H1 (cell line): ENCODE data around the gene WWC1.

Experiments used
- ASH2L ChIP-seq: fragments of 200-600, 300-600 bp; sonication (generic); IDR thresholded peaks from one replicate; pipeline ENCODE4 v1.7.1; 2017; ENCODE audit warnings: low read length
- JUN ChIP-seq: IDR thresholded peaks from 2 replicates; pipeline ENCODE4 v1.6.1; 2011; ENCODE audit warnings: low read depth, mild to moderate bottlenecking, improper control_type of control experiment, low read length
- POLR2A ChIP-seq, 2 experiments: IDR thresholded peaks; 1 replicate in 1 of 2; 2 replicates in 1 of 2; pipeline ENCODE4 v1.6.1; 2011; ENCODE audit warnings: low read depth in 2 of 2, low read length in 2 of 2, mild to moderate bottlenecking in 2 of 2; ENCODE audit errors: control extremely low read depth in 1 of 2
- RAD21 ChIP-seq, 2 experiments: IDR thresholded peaks in 1 of 2; conservative IDR thresholded peaks in 1 of 2; 2 replicates each; pipeline ENCODE4 v1.6.1; 2011; ENCODE audit warnings: low read depth in 2 of 2, low read length in 2 of 2, improper control_type of control experiment in 1 of 2, inconsistent platforms in 1 of 2, mild to moderate bottlenecking in 1 of 2, moderate library complexity in 1 of 2
- SUZ12 ChIP-seq: fragments of 200-600 bp; sonication (generic); IDR thresholded peaks from 2 replicates; pipeline ENCODE4 v1.6.1; 2012; ENCODE audit warnings: mild to moderate bottlenecking, inconsistent platforms, low read length, moderate library complexity, mixed read lengths
- TAF1 ChIP-seq: IDR thresholded peaks from 2 replicates; pipeline ENCODE4 v1.6.1; 2011; ENCODE audit warnings: mild to moderate bottlenecking, low read depth, low read length
- YY1 ChIP-seq: IDR thresholded peaks from 2 replicates; pipeline ENCODE4 v1.6.1; 2011; ENCODE audit warnings: low read depth, mild to moderate bottlenecking, low read length
- TF ChIP-seq, protein P1 (sequence below), 3 experiments: IDR thresholded peaks; 1 replicate in 2 of 3; 2 replicates in 1 of 3; pipeline versions ENCODE4 v1.5.1 to v1.6.1; 2011; ENCODE audit warnings: low read length in 3 of 3, mild to moderate bottlenecking in 3 of 3, inconsistent platforms in 2 of 3, low read depth in 1 of 3, moderate library complexity in 1 of 3; ENCODE audit not compliant: insufficient read depth in 1 of 3; ENCODE audit errors: control extremely low read depth in 1 of 3

DNA sequence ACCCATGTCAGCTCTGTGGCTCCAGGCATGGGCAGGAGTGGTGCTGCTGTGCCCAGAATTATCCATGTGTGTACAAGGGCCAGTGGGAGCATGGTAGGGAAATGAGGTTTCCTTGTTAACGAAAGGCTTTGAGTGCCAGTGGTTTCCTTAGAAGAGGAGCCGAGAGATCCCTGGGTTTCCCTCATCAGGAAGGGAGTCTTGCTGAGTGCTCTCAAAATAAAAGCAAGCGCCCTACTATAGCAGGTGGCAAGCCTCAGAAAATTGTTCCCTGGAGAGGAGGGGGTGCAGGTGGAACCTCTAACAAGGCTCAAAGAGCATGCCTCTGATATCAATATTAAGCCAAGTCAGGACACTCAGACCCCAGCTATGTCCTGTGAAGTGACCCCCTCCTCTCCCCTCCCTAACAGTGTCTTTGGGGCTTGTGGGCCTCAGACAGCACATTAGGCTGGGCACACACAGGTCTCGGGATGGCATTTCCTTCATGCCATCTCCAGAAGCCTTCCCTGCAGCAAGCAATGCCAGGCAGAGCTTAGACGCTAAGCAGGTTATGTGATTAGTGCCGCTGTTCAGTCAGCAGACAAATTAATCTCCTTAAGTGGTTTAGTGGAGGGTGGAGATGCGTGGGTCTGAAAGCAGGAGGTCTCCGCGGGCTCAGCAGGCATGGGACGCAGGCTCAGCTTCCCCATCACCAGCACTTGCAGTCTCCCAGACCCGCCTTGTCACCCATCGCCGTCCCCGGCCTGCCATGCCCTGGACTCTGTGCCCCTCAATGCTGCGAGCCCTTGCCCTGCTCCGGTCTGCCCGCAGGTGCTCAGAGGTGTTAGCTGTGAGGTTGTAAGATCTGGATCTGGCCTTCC is 134.8 kb downstream of the WWC1 start:
- TF ChIP-seq, protein P1, sequence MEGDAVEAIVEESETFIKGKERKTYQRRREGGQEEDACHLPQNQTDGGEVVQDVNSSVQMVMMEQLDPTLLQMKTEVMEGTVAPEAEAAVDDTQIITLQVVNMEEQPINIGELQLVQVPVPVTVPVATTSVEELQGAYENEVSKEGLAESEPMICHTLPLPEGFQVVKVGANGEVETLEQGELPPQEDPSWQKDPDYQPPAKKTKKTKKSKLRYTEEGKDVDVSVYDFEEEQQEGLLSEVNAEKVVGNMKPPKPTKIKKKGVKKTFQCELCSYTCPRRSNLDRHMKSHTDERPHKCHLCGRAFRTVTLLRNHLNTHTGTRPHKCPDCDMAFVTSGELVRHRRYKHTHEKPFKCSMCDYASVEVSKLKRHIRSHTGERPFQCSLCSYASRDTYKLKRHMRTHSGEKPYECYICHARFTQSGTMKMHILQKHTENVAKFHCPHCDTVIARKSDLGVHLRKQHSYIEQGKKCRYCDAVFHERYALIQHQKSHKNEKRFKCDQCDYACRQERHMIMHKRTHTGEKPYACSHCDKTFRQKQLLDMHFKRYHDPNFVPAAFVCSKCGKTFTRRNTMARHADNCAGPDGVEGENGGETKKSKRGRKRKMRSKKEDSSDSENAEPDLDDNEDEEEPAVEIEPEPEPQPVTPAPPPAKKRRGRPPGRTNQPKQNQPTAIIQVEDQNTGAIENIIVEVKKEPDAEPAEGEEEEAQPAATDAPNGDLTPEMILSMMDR (IDR thresholded peaks at IDR 0.05; ENCODE audit: control extremely low read depth in 1 of 3, insufficient read depth in 1 of 3, low read depth in 1 of 3, low read length in 3 of 3) = no peak
- TF ChIP-seq JUN (no peak), SUZ12 (no peak), POLR2A (IDR thresholded peaks at IDR 0.05; ENCODE audit: control extremely low read depth in 1 of 2, low read depth in 2 of 2, low read length in 2 of 2) (no peak), TAF1 (no peak), RAD21 (IDR thresholded peaks at IDR 0.05 in 1 of 2, conservative IDR thresholded peaks at IDR 0.05 in 1 of 2; ENCODE audit: low read depth in 2 of 2, low read length in 2 of 2) (no peak), YY1 (no peak), ASH2L (no peak)
